Cardiac muscle cell (in vitro differentiated cells and primary cell): ENCODE results near the gene TRAF4. TPM values are rescaled to one million over a fixed set of nuclear protein-coding genes. Genes with fewer than 3 reads are reported as not detected.
"Not testable (repeated sequence)": the region's sequence is repeated elsewhere in the genome, so short reads cannot be mapped to it uniquely, and the experiment has no call there.

ENCODE experiments used
- DNase-seq, 2 donors: peaks; one replicate each; pipeline versions ENCODE4 v3.0.0 to v3.0.0-alpha.2; 2010 to 2017; ENCODE audit warnings: low read depth in 1 of 2, low spot score in 1 of 2
- H3K27ac ChIP-seq: fragments of 200-600 bp; sonication (generic); 2 replicates; pipeline ENCODE4 v1.5.1; 2016
- H3K27me3 ChIP-seq: fragments of 200-600 bp; sonication (generic); 2 replicates; pipeline ENCODE4 v1.6.0; 2016; ENCODE audit warnings: control low read depth
- H3K36me3 ChIP-seq: fragments of 200-600 bp; sonication (generic); 2 replicates; pipeline ENCODE4 v1.5.1; 2016; ENCODE audit warnings: control low read depth
- H3K4me1 ChIP-seq: fragments of 200-600 bp; sonication (generic); 2 replicates; pipeline ENCODE4 v1.8.1; 2017; ENCODE audit warnings: low read depth, mild to moderate bottlenecking, mixed run types
- H3K4me3 ChIP-seq: fragments of 200-600 bp; sonication (generic); 2 replicates; pipeline ENCODE4 v1.5.1; 2016; ENCODE audit warnings: mild to moderate bottlenecking
- H3K9me3 ChIP-seq: fragments of 200-600 bp; sonication (generic); 2 replicates; pipeline ENCODE4 v1.5.1; 2017; ENCODE audit warnings: low read depth, mild to moderate bottlenecking, control low read depth
- polyA plus RNA-seq: library from polyadenylated mRNA; unstranded; fragments of >200 nt; fragmentation: Nextera tagmentation; extraction: Ambion mirVana; gene quantifications from 2 replicates; pipeline ENCODE4 v1.2.1, GENCODE V29; 2016
- total RNA-seq: library from RNA; depleted of rRNA; stranded (reverse); fragments of >200 nt; gene quantifications from 2 replicates; pipeline ENCODE4 v1.2.3, GENCODE V29; 2016
- TF ChIP-seq, protein P1 (sequence below): IDR thresholded peaks from 2 replicates; pipeline ENCODE4 v1.5.1; 2012; ENCODE audit warnings: low read depth, mild to moderate bottlenecking, low read length

The TRAF4 gene
- total and polyA plus RNA-seq, 2 experiments from 2014 or later, result 27.2 to 53.8 TPM

DNA sequence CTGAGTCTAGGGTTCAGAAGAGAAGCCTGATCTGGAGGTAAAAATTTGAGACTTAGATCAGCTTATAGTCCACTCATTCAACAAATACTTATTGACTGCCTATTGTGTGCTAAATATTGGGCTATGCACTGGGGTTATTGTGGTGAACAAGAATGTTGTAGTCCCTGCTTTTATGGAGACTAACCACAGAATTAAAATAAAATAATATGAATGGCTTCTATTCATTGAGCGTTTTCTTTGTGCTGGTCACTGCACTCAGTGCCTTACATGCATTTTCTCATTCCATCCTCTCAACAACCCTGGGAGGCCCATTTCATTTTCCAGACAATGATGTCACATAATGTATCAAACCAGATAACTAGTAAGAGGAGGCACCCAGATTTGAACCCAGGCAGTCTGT, 10.5 kb upstream of the TRAF4 start:
- Histone ChIP-seq H3K4me1 (no peaks in the 10 kb centered on the region), H3K27me3 (no peaks in the 10 kb centered on the region), H3K9me3 (no peaks in the 10 kb centered on the region), H3K36me3 (no peaks in the 10 kb centered on the region), H3K4me3 (no peak overlapping the region), H3K27ac (no peak overlapping the region)
- DNase-seq, result no peak
- TF ChIP-seq, protein P1, sequence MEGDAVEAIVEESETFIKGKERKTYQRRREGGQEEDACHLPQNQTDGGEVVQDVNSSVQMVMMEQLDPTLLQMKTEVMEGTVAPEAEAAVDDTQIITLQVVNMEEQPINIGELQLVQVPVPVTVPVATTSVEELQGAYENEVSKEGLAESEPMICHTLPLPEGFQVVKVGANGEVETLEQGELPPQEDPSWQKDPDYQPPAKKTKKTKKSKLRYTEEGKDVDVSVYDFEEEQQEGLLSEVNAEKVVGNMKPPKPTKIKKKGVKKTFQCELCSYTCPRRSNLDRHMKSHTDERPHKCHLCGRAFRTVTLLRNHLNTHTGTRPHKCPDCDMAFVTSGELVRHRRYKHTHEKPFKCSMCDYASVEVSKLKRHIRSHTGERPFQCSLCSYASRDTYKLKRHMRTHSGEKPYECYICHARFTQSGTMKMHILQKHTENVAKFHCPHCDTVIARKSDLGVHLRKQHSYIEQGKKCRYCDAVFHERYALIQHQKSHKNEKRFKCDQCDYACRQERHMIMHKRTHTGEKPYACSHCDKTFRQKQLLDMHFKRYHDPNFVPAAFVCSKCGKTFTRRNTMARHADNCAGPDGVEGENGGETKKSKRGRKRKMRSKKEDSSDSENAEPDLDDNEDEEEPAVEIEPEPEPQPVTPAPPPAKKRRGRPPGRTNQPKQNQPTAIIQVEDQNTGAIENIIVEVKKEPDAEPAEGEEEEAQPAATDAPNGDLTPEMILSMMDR, result no peak

DNA sequence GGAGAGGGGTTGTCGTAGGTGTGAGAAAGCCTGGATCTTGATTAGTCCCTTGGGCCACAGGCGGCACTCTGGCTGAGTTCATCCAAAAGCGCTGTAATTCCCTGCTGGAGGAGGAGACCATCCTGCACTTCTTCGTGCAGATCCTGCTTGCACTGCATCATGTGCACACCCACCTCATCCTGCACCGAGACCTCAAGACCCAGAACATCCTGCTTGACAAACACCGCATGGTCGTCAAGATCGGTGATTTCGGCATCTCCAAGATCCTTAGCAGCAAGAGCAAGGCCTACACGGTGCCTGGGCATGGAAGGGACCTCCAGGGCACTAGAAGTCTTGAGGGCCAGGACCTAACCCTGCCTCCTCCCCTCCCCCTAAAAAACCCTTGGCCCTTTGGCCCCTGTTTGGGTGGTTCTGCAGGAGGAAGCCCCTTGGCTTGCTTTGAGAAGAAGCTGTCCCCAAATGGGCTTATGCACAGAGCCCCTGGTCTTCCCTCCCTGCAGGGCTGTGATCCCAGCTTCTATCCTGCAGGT, 9.0 kb upstream of the TRAF4 start:
- no peaks in the 10 kb centered on the region for H3K9me3 ChIP-seq
- DNase-seq, result no peak
- no peak overlapping the region for H3K27ac ChIP-seq
- TF ChIP-seq, protein P1, result no peak
- H3K27me3 ChIP-seq, result no peaks in the 10 kb centered on the region
- H3K4me3 ChIP-seq, result no peak overlapping the region
- no peaks in the 10 kb centered on the region for H3K36me3 ChIP-seq
- H3K4me1 ChIP-seq, result no peaks in the 10 kb centered on the region

DNA sequence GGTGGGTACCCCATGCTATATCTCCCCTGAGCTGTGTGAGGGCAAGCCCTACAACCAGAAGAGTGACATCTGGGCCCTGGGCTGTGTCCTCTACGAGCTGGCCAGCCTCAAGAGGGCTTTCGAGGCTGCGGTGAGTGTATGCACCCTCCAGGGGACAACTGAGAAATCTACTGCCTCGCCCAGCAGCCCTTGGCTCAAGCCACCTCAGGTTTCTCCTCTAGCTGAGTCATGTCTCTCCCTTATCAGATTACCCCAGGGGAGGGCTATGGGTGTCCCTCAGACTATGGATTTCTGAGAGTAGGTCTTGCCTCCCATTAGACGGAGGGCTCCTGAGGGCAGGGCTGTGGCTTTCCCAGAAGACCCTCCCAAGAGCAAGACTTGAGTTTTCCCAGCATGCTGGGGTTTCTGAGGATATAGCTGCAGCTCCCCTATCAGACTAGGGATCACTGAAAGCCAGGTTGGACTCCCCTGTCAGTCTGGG, 8.5 kb upstream of the TRAF4 start:
- H3K9me3 ChIP-seq, result no peaks in the 10 kb centered on the region
- DNase-seq, result no peak
- TF ChIP-seq, protein P1, result no peak
- H3K27ac ChIP-seq, result no peak overlapping the region
- H3K4me1 ChIP-seq, result no peaks in the 10 kb centered on the region
- no peak overlapping the region for H3K4me3 ChIP-seq
- no peaks in the 10 kb centered on the region for H3K27me3 ChIP-seq
- no peaks in the 10 kb centered on the region for H3K36me3 ChIP-seq

DNA sequence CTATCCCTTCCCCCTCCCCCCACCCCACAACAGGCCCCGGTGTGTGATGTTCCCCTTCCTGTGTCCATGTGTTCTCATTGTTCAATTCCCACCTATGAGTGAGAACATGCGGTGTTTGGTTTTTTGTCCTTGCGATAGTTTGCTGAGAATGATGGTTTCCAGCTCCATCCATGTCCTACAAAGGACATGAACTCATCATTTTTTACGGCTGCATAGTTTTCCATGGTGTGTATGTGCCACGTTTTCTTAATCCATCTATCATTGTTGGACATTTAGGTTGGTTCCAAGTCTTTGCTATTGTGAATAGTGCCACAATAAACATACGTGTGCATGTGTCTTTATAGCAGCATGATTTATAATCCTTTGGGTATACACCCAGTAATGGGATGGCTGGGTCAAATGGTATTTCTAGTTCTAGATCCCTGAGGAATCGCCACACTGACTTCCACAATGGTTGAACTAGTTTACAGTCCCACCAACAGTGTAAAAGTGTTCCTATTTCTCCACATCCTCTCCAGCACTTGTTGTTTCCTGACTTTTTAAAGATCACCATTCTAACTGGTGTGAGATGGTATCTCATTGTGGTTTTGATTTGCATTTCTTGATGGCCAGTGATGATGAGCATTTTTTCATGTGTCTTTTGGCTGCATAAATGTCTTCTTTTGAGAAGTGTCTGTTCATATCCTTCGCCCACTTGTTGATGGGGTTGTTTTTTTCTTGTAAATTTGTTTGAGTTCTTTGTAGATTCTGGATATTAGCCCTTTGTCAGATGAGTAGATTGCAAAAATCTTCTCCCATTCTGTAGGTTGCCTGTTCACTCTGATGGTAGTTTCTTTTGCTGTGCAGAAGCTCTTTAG, 7.7 kb upstream of the TRAF4 start:
- not testable (repeated sequence) for H3K36me3 ChIP-seq, H3K27ac ChIP-seq

DNA sequence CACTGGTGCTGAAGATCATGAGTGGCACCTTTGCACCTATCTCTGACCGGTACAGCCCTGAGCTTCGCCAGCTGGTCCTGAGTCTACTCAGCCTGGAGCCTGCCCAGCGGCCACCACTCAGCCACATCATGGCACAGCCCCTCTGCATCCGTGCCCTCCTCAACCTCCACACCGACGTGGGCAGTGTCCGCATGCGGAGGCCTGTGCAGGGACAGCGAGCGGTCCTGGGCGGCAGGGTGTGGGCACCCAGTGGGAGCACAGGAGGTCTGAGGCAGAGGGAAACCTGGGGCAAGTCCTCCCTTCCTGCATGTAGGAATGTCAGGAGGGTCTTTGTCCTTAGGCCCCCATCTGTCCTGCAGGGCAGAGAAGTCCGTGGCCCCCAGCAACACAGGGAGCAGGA, 6.5 kb upstream of the TRAF4 start:
- no peak for DNase-seq
- no peaks in the 10 kb centered on the region for H3K36me3 ChIP-seq
- H3K27me3 ChIP-seq, result no peaks in the 10 kb centered on the region
- no peaks in the 10 kb centered on the region for H3K9me3 ChIP-seq
- H3K4me1 ChIP-seq, result no peaks in the 10 kb centered on the region
- TF ChIP-seq, protein P1, result no peak
- no peak overlapping the region for H3K27ac ChIP-seq
- no peak overlapping the region for H3K4me3 ChIP-seq

More for the DNA sequence above, 7.7 kb upstream of the TRAF4 start:
- DNase-seq, H3K27me3 ChIP-seq, H3K4me1 ChIP-seq, H3K4me3 ChIP-seq, H3K9me3 ChIP-seq: not testable (repeated sequence)
